Kidney (tissue), 14 donors: ENCODE results near the gene GNG7. TPM values are rescaled to one million over a fixed set of nuclear protein-coding genes. Genes with fewer than 3 reads are reported as not detected.

Experiments used
- DNase-seq, 5 donors: peaks; one replicate each; pipeline ENCODE4 v3.0.0-alpha.2; 2013 to 2020
- FAIRE-seq: peaks from 2 replicates; lab custom pipeline; 2012; peaks lifted over from hg19 to GRCh38; lab: Jason Lieb, UNC
- H3K27ac ChIP-seq, 2 donors: one replicate each; pipeline ENCODE4 v1.7.0; 2013; ENCODE audit warnings: low read depth in 2 of 2, low read length in 2 of 2, inconsistent platforms in 1 of 2
- H3K27me3 ChIP-seq: one replicate; pipeline ENCODE4 v1.7.1; 2013; ENCODE audit warnings: low read length, inconsistent platforms; ENCODE audit not compliant: control insufficient read depth, insufficient read depth
- H3K36me3 ChIP-seq, 3 donors: one replicate each; pipeline versions ENCODE4 v1.7.0 to v1.7.1; 2013; ENCODE audit warnings: low read length in 3 of 3, control low read depth in 1 of 3, inconsistent platforms in 1 of 3; ENCODE audit not compliant: insufficient read depth in 3 of 3, control insufficient read depth in 2 of 3
- H3K4me1 ChIP-seq, 3 donors: one replicate each; pipeline versions ENCODE4 v1.7.0 to v1.7.1; 2013; ENCODE audit warnings: low read length in 3 of 3, inconsistent platforms in 1 of 3, low read depth in 1 of 3; ENCODE audit not compliant: control insufficient read depth in 2 of 3, insufficient read depth in 2 of 3
- H3K4me3 ChIP-seq, 3 donors: one replicate each; pipeline versions ENCODE4 v1.7.0 to v1.8.1; 2013; ENCODE audit warnings: low read length in 3 of 3, control low read depth in 1 of 3, inconsistent platforms in 1 of 3
- H3K9ac ChIP-seq, 3 donors: one replicate each; pipeline versions ENCODE4 v1.7.0 to v1.7.1; 2013; ENCODE audit warnings: low read length in 3 of 3, control low read depth in 1 of 3, inconsistent platforms in 1 of 3
- H3K9me3 ChIP-seq, 3 donors: one replicate each; pipeline versions ENCODE4 v1.7.0 to v1.7.1; 2013; ENCODE audit warnings: low read length in 3 of 3, control low read depth in 1 of 3, inconsistent platforms in 1 of 3; ENCODE audit not compliant: control insufficient read depth in 2 of 3, insufficient read depth in 1 of 3
- intact Hi-C: fragments of 100-400 bp; cut with DNase I; formaldehyde crosslinking; loops from one replicate; pipeline ENCODE4 v1.11.1; 2022
- polyA plus RNA-seq: library from polyadenylated mRNA; stranded (reverse); fragments of 350-450 nt; fragmentation: Illumina TruSeq; extraction: RNeasy Lipid Tissue Mini Kit (QIAGEN cat#74804); gene quantifications from one replicate; pipeline ENCODE4 v1.2.3, GENCODE V29; 2014; ENCODE audit warnings: low read depth, low replicate concordance; ENCODE audit not compliant: insufficient read depth
- total RNA-seq: library from RNA; stranded (reverse); fragmentation: NEBNext Ultra II Directional; extraction: Animal tissue kit (Norgen Biotek cat#: 25700); gene quantifications from one replicate; pipeline ENCODE4 v1.2.1, GENCODE V29; 2021
- TF ChIP-seq, protein P1 (sequence below): IDR thresholded peaks from 3 replicates; pipeline ENCODE4 v1.5.1; 2012; ENCODE audit warnings: mild to moderate bottlenecking, moderate library complexity, borderline replicate concordance; ENCODE audit not compliant: insufficient read depth; ENCODE audit errors: extremely low read depth
- donor health status: control.
- donor health status: control.
- donor health status: control.
- donor health status: control.
- donor health status: control.
- donor health status: DM: yes; HTN: yes; CAD: no.
- donor health status: Normal renal cell carcinoma (clear cell type).

Gene GNG7
- total and polyA plus RNA-seq, 2 donors from 2014 or later = 9.9 to 13.4 TPM

DNA sequence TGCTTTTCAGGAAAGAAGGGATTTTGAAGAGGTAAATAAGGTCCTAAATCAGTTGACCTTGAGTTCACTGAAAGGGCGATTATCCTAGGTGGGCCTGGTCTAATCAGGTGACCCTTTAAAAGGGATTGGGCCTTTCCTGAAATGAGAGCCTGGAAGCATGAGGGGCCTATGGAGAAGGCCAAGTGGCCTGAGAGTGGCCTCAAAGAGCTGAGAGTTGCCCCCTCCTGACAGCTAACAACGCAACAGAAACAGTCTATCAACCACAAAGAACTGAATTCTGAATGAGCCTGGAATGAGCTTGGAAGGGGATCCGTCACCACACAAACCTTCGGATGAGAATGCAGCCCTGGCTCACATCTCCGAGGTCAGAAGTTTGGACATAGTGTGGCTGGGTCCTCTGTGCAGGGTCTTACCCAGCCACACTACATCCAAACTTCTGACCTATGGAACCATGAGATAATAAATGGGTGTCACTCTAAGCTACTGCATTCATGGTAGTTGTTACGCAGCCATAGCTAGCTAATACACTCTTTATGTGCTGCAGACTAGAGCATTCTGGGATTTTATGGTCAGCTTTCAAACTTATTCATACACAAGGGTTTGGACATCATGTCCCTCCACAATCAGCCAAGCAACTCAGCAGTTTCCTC, 72.0 kb downstream of the GNG7 start:
- H3K27me3 ChIP-seq = no peaks in the 10 kb centered on the region
- peak overlapping the region in 1 of 3 donors; percentile 49 for H3K9ac ChIP-seq
- H3K4me3 ChIP-seq = no peak overlapping the region
- peaks cover 0 to 14% (median 0%) of the 10 kb centered on the region in 3 donors for H3K9me3 ChIP-seq
- H3K36me3 ChIP-seq = no peaks in the 10 kb centered on the region
- DNase-seq = no peak
- peaks cover 0 to 35% (median 29%) of the 10 kb centered on the region in 3 donors for H3K4me1 ChIP-seq
- TF ChIP-seq, protein P1, sequence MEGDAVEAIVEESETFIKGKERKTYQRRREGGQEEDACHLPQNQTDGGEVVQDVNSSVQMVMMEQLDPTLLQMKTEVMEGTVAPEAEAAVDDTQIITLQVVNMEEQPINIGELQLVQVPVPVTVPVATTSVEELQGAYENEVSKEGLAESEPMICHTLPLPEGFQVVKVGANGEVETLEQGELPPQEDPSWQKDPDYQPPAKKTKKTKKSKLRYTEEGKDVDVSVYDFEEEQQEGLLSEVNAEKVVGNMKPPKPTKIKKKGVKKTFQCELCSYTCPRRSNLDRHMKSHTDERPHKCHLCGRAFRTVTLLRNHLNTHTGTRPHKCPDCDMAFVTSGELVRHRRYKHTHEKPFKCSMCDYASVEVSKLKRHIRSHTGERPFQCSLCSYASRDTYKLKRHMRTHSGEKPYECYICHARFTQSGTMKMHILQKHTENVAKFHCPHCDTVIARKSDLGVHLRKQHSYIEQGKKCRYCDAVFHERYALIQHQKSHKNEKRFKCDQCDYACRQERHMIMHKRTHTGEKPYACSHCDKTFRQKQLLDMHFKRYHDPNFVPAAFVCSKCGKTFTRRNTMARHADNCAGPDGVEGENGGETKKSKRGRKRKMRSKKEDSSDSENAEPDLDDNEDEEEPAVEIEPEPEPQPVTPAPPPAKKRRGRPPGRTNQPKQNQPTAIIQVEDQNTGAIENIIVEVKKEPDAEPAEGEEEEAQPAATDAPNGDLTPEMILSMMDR = no peak
- FAIRE-seq = no peak
- intact Hi-C loops = no loop called here
- H3K27ac ChIP-seq = peak overlapping the region; percentile 89 to 98

DNA sequence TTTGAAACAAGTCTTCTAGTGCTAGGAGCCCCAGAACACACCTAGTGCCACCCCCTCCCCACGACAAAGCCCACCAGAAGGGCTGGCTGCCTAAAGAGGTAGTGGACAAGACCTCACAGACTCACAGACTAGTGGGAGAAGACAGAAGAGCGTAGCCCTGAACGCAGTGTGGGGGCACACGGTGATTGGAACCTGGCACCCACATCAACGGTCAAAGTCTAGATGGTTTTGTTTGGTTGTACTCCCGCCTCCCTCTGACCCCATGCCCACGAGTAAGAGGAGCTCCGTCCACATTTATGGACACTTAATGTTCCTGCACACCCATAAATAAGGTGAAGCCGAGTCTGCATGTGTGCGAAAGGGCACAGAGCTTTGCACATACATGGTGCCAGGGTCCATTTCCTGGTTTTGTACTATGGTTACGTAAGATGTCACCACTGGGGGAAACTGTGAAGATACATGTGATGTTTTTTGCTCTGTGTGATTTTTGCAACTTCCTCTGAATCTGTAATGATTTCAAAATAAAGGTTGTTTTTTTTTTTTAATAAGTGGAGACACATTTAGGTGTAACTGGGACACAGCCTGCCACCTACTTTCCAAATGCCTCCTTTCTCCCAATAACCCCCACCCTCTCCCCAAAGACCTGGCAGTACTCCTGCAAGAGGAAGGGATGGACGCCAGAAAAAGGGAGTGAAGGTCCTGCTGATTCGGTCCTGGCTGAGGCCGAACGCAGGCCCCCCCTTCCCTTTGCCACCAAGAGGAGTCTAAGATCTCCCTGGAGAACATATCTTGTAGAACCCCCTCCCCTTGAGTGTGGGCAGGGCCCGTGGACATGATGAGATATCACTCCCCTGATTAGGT, 72.8 kb downstream of the GNG7 start:
- Histone ChIP-seq H3K27ac (peak overlapping the region; percentile 94 to 98), H3K4me3 (peak overlapping the region in 1 of 3 donors; percentile 16), H3K4me1 (peaks cover 0 to 37% (median 36%) of the 10 kb centered on the region in 3 donors), H3K9me3 (peaks cover 0 to 14% (median 0%) of the 10 kb centered on the region in 3 donors), H3K27me3 (no peaks in the 10 kb centered on the region), H3K36me3 (no peaks in the 10 kb centered on the region), H3K9ac (peak overlapping the region in 1 of 3 donors; percentile 49)
- FAIRE-seq (no peak), DNase-seq (no peak)
- TF ChIP-seq, protein P1 = no peak
- intact Hi-C loops = no loop called here

DNA sequence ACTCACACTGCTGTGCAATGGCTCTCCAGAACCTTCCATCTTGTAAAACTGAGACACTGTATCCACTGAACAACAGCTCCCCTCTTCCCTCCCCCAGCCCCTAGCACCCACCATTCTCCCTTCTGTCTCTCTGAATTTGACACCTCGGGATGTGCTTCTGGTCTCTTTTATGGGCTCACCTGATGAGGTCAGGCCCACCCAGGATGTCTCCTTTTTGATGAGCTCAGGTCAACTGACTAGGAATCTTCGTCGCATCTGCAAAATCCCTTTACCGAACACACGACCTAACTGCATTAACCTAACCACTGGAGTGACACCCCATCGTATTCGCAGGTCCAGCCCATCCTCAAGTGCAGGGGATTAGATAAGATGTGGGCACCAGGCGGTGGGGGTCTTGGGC, 73.9 kb downstream of the GNG7 start:
- DNase-seq (no peak), FAIRE-seq (no peak)
- TF ChIP-seq, protein P1 = no peak
- H3K4me3 ChIP-seq = no peak overlapping the region
- H3K4me1 ChIP-seq = peaks cover 0 to 42% (median 38%) of the 10 kb centered on the region in 3 donors
- H3K27ac ChIP-seq = peak overlapping the region; percentile 94 to 98
- H3K36me3 ChIP-seq = no peaks in the 10 kb centered on the region
- peak overlapping the region in 1 of 3 donors; percentile 83 for H3K9ac ChIP-seq
- no peaks in the 10 kb centered on the region for H3K27me3 ChIP-seq
- intact Hi-C loops = no loop called here
- H3K9me3 ChIP-seq = peaks cover 0 to 14% (median 0%) of the 10 kb centered on the region in 3 donors
